ENCODE measurements around the gene OR4N2. TPM values are rescaled to one million over a fixed set of nuclear protein-coding genes. Genes with fewer than 3 reads are reported as not detected.

Gene OR4N2
- total RNA-seq, result not detected in 2 replicates

DNA sequence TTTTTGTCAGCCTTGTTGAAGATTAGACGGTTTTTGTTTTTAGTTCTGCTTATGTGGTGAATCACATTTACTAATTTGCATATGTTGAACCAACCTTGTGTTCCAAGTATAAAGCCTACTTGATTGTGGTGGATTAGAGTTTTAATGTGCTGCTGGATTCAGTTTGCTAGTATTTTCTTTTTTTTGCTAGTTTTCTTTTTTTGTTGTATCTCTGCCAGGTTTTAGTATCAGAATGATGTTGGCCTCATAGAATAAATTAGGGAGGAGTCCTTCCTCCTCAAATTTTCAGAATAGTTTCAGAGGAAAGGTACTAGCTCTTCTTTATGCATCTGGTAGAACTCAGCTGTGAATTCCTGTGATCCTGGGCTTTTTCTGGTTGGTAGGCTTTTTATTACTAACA is at the start of gene OR4N2:
TSS of gene OR4N2 (plus strand) at position 301 of the 400 bp plus-strand sequence. CDS start 23,679 bp downstream, outside the sequence.

DNA sequence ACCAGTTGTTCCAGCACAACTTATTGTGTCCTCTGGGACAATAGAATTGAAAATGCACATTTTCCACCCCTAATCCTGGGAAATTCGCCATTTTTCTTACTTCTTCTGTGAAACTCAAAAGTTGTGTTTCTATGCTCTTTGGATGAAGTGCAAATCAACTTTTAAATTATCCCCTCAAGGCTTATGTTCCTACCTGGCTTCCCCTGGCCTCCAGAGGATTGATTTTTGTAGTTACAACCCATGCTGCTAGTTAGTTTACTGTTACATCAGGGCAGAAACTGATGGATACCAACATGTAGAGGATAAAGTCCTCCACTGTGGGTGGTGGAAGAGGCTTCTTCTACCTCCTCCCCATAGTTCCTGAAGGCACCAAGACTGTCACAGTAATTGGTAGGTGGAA is 30.4 kb upstream of the OR4N2 start, which contains the start of gene OR4M1:
TSS of gene OR4M1 (plus strand) at position 301 of the 400 bp plus-strand sequence. CDS start 6,819 bp downstream, outside the sequence.

GRCh38 chr14:19874842-19875241 is 71.3 kb downstream of the OR4N2 start, which contains the start of gene OR4K2:
OR4K2 (plus strand) TSS chr14:19875142; CDS start chr14:19876268, 1,126 bp downstream.

Other genes starting within 250 kb of the OR4N2 start
- not detected in 2 replicates for gene OR11H2, start 89.9 kb upstream of the OR4N2 start, total RNA-seq
- gene OR4Q3, start 60.2 kb upstream of the OR4N2 start, total RNA-seq, result not detected in 2 replicates
- not detected in 2 replicates for gene OR4M1, start 30.3 kb upstream of the OR4N2 start, total RNA-seq
- not detected in 2 replicates for gene OR4K2, start 71.4 kb downstream of the OR4N2 start, total RNA-seq
- gene OR4K5, start 116.8 kb downstream of the OR4N2 start, total RNA-seq, result not detected in 2 replicates
- not detected in 2 replicates for gene OR4K1, start 127.1 kb downstream of the OR4N2 start, total RNA-seq
- gene OR4K15, start 171.8 kb downstream of the OR4N2 start, total RNA-seq, result not detected in 2 replicates
- gene OR4Q2, start 198.4 kb downstream of the OR4N2 start, total RNA-seq, result not detected in 2 replicates
- not detected in 2 replicates for gene OR4K14, start 215.5 kb downstream of the OR4N2 start, total RNA-seq
- gene OR4K13, start 232.3 kb downstream of the OR4N2 start, total RNA-seq, result not detected in 2 replicates

Measured in mammary microvascular endothelial cell (primary cell).